Activated CD8-positive, alpha-beta memory T cell treated with anti-CD3 and anti-CD28 coated beads for 4 hours (primary cell): Measurements from ENCODE around the gene GLI1.

Experiments used
- DNase-seq, 2 donors: peaks; one replicate each; pipeline ENCODE4 v3.0.0-alpha.2; 2020; ENCODE audit warnings: low read depth in 2 of 2

GLI1 gene

GRCh38 chr12:57461276-57461916 is 1.8 kb downstream of the GLI1 start:
- no peak for DNase-seq

GRCh38 chr12:57461917-57462250 is 2.3 kb downstream of the GLI1 start:
- no peak for DNase-seq

GRCh38 chr12:57462251-57462911 is 2.8 kb downstream of the GLI1 start:
- DNase-seq = peak; percentile 81

- no peak for DNase-seq
These were observed 3.3 kb downstream of the GLI1 start for GRCh38 chr12:57462912-57463253.

- DNase-seq = no peak
These were observed 5.0 kb downstream of the GLI1 start for GRCh38 chr12:57464569-57464968.

GRCh38 chr12:57465030-57465746 is 5.6 kb downstream of the GLI1 start:
- DNase-seq = no peak

- DNase-seq = no peak
These were observed 6.3 kb downstream of the GLI1 start for GRCh38 chr12:57465747-57466505.

DNA sequence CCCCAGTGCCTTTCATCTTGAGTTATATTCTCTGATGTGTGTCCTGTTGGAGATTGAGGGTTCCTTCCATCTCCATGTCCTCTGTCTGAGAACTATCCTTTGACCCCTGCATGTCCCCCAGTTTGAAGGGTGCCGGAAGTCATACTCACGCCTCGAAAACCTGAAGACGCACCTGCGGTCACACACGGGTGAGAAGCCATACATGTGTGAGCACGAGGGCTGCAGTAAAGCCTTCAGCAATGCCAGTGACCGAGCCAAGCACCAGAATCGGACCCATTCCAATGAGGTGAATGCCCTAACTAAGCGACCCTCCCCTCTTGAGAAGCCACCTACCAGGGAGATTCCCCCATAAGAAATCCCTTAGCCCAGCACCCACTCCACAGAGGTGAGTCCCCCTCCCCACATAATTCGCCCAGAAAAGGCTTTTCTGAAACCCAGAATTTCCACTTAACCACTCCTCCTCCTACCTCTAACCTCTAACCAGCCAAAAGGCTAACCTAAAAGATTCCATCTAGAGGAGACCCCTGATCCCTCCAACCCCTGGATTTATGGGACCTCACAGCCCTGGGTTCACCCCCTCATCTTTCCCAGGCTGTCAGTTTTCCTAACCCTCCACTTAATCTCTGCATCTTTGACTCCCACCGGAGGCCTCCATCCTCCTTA is 7.8 kb downstream of the GLI1 start:
- DNase-seq = no peak

- no peak for DNase-seq
These were observed 8.3 kb downstream of the GLI1 start for GRCh38 chr12:57467915-57468314.

DNA sequence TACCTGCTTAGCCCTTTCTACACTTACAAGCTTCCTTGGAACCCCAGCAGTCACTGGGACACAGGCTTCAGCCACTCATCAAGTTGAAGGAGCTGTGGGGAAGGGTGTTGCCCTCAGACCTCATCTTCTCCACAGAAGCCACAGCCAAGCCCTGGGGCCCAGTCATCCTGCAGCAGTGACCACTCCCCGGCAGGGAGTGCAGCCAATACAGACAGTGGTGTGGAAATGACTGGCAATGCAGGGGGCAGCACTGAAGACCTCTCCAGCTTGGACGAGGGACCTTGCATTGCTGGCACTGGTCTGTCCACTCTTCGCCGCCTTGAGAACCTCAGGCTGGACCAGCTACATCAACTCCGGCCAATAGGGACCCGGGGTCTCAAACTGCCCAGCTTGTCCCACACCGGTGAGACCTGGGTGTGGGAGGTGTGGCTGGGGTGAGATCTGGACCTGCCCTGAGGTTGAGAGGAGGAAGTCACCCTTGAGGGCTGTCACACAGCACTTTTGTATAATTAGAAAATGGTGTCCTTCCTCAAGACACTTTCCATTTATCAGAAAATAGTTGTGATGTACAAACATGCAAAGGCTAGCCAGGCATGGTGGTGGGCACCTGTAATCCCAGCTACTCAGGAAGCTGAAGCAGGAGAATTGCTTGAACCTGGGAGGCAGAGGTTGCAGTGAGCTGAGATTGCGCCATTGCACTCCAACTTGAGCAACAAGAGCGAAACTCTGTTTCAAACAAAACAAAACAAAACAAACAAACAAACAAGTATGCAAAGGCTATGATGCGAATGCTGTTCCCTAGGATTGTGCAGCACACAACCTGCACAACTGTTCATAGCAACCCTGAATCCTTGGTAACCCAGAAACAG is 9.9 kb downstream of the GLI1 start:
- no peak for DNase-seq

DNA sequence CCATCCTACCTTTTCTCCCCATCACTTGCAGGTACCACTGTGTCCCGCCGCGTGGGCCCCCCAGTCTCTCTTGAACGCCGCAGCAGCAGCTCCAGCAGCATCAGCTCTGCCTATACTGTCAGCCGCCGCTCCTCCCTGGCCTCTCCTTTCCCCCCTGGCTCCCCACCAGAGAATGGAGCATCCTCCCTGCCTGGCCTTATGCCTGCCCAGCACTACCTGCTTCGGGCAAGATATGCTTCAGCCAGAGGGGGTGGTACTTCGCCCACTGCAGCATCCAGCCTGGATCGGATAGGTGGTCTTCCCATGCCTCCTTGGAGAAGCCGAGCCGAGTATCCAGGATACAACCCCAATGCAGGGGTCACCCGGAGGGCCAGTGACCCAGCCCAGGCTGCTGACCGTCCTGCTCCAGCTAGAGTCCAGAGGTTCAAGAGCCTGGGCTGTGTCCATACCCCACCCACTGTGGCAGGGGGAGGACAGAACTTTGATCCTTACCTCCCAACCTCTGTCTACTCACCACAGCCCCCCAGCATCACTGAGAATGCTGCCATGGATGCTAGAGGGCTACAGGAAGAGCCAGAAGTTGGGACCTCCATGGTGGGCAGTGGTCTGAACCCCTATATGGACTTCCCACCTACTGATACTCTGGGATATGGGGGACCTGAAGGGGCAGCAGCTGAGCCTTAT is 10.8 kb downstream of the GLI1 start:
- DNase-seq = no peak

DNA sequence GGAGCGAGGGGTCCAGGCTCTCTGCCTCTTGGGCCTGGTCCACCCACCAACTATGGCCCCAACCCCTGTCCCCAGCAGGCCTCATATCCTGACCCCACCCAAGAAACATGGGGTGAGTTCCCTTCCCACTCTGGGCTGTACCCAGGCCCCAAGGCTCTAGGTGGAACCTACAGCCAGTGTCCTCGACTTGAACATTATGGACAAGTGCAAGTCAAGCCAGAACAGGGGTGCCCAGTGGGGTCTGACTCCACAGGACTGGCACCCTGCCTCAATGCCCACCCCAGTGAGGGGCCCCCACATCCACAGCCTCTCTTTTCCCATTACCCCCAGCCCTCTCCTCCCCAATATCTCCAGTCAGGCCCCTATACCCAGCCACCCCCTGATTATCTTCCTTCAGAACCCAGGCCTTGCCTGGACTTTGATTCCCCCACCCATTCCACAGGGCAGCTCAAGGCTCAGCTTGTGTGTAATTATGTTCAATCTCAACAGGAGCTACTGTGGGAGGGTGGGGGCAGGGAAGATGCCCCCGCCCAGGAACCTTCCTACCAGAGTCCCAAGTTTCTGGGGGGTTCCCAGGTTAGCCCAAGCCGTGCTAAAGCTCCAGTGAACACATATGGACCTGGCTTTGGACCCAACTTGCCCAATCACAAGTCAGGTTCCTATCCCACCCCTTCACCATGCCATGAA is 11.5 kb downstream of the GLI1 start:
- DNase-seq = no peak

DNA sequence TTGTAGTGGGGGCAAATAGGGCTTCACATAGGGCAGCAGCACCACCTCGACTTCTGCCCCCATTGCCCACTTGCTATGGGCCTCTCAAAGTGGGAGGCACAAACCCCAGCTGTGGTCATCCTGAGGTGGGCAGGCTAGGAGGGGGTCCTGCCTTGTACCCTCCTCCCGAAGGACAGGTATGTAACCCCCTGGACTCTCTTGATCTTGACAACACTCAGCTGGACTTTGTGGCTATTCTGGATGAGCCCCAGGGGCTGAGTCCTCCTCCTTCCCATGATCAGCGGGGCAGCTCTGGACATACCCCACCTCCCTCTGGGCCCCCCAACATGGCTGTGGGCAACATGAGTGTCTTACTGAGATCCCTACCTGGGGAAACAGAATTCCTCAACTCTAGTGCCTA is 12.1 kb downstream of the GLI1 start:
- no peak for DNase-seq

GRCh38 chr12:57472391-57472790 is 12.8 kb downstream of the GLI1 start:
- DNase-seq = no peak

DNA sequence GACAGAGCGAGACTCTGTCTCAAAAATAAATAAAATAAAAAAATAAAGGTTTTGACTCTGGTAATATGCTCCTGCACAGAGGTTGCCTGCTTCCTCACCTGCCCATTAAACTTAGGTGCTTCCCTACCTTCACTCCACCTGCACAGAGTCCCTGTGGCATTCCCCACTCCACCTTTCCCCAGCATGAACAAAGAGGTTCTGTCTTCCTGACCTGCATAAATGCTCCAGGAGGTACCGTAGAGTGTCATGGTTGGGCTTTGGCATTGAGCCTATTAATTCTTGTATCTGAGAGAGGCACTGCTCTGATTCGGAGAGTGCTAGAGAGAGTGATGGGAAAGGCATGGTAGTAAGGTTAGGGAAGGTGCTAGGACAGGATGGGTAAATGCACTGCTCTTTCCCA is 13.8 kb downstream of the GLI1 start:
- no peak for DNase-seq

DNA sequence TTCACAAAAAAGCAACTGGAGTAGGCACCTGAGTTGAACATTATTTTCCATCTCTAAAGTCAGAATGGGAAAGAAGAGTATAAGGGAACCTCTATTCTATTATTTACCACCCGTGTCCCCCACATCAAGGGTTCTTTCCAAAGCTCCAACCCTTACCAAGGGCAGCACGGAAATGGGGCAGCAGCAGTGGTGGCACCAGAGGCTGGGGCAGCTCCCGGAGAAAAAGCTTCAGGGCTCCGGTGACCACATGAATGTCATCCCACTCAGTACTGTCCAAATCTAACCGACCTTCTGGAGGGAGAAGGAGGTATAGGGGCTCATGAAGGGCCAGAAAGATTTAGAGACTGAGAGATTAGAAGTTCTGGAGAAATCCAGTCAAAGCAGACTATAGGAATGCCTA is 14.3 kb downstream of the GLI1 start:
- no peak for DNase-seq

- DNase-seq = no peak
These were observed 14.8 kb downstream of the GLI1 start for GRCh38 chr12:57474430-57474829.

DNA sequence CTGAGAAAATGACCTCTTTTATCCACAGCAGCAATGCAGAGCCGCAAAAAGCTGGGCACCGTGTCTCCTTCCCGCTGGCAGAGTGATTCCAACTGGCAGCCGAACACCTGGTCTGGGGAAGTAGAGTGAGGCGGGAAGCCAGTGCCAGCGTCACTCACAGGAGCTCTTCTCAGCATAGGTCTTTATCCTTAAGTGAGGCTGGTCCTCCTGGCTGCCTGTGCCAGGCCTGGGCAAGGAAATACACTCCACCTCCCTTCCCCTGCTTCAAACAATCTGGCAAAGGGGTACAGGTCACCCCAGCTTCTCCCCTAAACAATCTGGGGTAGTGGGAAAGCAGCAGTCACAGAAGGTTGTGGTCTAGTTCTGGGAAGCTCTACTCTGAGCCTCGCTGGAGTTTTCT is 15.3 kb downstream of the GLI1 start:
- no peak for DNase-seq

DNA sequence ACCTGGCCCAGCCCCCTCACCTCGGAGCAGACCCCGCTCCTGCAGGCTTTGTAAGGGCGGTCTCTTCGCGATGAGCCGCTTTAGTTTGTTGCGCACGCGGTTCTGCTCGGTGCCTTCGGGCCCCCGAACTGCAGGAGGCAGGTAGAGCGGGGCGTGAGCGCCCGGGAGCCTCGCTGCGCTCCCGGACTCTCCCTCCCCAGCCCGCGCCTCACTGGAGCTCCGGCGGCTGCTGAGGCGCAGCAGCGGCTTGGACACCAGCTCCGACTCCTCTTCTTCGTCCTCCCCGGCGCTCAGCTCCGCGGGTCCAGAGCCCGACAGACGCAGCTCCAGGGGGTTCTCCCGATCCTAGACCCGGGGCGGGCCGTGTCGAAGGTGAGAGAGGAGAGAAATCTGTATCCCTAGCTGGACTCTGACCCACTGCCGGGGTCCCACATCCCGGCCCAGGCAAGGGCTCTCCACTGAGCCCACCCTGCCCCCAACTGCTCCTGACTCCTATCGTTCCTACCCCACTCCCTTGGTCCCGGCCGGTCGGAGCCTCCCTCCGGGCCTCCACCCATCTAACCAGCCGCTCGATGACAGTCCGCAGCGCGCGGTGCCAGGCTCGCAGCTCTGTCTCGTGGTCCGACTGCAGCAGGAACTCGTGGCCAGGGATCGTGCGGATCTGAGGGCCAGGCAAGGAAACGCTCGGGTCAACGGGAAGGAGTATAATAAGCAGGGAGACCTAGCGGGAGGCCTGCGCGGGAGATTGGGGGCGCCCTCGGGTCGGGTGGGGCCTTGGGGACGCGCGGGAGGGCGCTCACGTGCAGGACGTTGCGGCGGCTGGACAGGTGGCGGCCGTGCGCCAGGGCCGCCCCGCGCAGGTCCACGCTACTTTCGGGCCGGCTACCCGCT is 15.9 kb downstream of the GLI1 start:
- no peak for DNase-seq
